ENCODE results near the gene RPIA. TPM values are rescaled to one million over a fixed set of nuclear protein-coding genes. Genes with fewer than 3 reads are reported as not detected.

RPIA gene
- total RNA-seq, 1 experiment from 2014 or later: 21.3 TPM

DNA sequence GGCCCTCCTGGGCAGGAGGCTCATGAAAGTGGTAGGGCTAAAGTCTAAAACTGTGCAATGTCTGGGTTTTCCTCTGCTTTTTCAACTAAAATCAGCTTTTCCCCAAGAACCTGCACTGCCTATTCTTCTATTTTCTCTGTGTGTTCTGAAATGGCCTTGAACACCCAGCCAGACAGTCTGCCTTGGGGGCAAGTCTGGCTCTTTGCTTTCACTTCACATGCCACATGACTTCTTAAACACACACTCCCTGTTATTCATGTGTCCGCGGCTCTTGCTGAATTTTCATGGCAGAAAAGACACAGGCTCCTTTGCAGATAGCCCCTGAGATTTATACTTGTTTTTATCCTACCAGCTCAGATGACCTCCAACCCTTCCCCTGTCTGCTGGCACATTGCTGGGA, 10.6 kb upstream of the RPIA start:
- CTCF ChIA-PET: no interaction called here

DNA sequence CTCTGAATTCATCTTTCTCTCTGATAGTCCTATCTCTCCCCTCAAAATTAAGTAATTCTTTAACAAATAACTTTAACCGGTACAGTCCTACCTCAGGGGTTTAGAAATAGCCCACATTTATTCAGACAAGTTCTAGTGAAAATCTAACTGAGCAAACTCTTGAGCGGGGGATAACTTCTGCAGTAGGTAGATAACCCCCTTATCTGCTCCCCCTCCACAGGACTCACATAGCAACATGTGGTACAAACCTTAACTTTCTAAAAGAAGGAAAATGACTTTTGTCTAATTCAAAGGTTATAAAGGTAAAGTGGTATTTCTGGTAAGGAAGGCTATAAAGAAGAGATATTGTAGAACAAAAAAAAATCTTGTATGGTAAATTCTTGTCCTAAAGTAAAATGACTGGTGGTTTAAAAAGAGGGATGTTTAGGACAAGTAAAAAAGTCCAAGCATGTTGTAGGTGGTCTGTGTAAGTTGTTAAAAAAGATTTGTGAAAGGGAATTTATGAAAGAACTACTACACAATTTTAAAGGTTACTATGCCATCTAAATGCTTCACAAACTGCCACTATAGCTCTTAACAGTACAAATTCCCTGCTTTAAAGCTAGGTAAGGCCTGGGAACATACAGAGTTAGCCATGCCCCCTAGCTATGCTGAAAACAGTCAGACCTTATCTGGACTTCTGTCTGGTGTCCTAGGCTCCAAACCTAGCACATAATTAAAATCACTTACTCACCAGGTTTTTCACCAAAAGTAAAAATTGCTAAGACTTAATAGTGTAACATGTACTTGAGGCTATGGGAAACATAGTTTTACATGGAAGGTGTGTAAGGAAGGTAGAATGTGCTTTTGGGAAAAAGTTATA, 8.1 kb upstream of the RPIA start:
- ChIA-PET POLR2A (ENCODE audit: unreplicated experiment) (no interaction called here), CTCF (no interaction called here)
- BruUV-seq (replicated peaks): no TSS peak
- Histone ChIP-seq H3K4me2 (no peak overlapping the region), H3K9me2 (ENCODE audit: insufficient read depth) (no peaks in the 10 kb centered on the region), H2AFZ (no peak overlapping the region), H3K4me3 (no peak overlapping the region), H3K4me1 (replicated peaks; ENCODE audit: insufficient read depth) (no peaks in the 10 kb centered on the region), H4K20me1 (ENCODE audit: insufficient read depth) (no peaks in the 10 kb centered on the region), H3K79me2 (ENCODE audit: low read depth) (no peaks in the 10 kb centered on the region), H3K27me3 (ENCODE audit: insufficient read depth, low read depth) (no peaks in the 10 kb centered on the region; the same call in 1 of the 2 replicates), H3K36me3 (ENCODE audit: low read depth) (no peaks in the 10 kb centered on the region), H3F3A (ENCODE audit: insufficient read depth, low read depth) (no peaks in the 10 kb centered on the region), H3K27ac (no peak overlapping the region), H3K9me3 (ENCODE audit: insufficient read depth, low read depth) (peaks cover 6% of the 10 kb centered on the region; the same call in 1 of the 2 replicates)
- intact Hi-C loops (cut with micrococcal nuclease; ENCODE audit: unreplicated experiment): no loop called here
- DNase-seq: no peak
- TF ChIP-seq EZH2 (IDR thresholded peaks at IDR 0.05; ENCODE audit: low read depth): no peak
- TF ChIP-seq, protein P1, sequence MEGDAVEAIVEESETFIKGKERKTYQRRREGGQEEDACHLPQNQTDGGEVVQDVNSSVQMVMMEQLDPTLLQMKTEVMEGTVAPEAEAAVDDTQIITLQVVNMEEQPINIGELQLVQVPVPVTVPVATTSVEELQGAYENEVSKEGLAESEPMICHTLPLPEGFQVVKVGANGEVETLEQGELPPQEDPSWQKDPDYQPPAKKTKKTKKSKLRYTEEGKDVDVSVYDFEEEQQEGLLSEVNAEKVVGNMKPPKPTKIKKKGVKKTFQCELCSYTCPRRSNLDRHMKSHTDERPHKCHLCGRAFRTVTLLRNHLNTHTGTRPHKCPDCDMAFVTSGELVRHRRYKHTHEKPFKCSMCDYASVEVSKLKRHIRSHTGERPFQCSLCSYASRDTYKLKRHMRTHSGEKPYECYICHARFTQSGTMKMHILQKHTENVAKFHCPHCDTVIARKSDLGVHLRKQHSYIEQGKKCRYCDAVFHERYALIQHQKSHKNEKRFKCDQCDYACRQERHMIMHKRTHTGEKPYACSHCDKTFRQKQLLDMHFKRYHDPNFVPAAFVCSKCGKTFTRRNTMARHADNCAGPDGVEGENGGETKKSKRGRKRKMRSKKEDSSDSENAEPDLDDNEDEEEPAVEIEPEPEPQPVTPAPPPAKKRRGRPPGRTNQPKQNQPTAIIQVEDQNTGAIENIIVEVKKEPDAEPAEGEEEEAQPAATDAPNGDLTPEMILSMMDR (conservative IDR thresholded peaks at IDR 0.05): no peak

More for the DNA sequence above, 10.6 kb upstream of the RPIA start:
- DNase-seq: no peak
- Histone ChIP-seq H3K4me1 (replicated peaks; ENCODE audit: insufficient read depth) (no peaks in the 10 kb centered on the region), H3K79me2 (ENCODE audit: low read depth) (no peaks in the 10 kb centered on the region), H3K4me2 (no peak overlapping the region), H4K20me1 (ENCODE audit: insufficient read depth) (no peaks in the 10 kb centered on the region), H3K4me3 (no peak overlapping the region), H3K27me3 (ENCODE audit: insufficient read depth, low read depth) (no peaks in the 10 kb centered on the region; the same call in 1 of the 2 replicates), H3F3A (ENCODE audit: insufficient read depth, low read depth) (no peaks in the 10 kb centered on the region), H3K9me3 (ENCODE audit: insufficient read depth, low read depth) (peaks cover 6% of the 10 kb centered on the region; the same call in 1 of the 2 replicates), H3K36me3 (ENCODE audit: low read depth) (no peaks in the 10 kb centered on the region), H3K9me2 (ENCODE audit: insufficient read depth) (no peaks in the 10 kb centered on the region), H2AFZ (no peak overlapping the region), H3K27ac (no peak overlapping the region)
- intact Hi-C loops (cut with micrococcal nuclease; ENCODE audit: unreplicated experiment): no loop called here
- POLR2A ChIA-PET (ENCODE audit: unreplicated experiment): no interaction called here
- no TSS peak for BruUV-seq (replicated peaks)
- no peak for TF ChIP-seq EZH2 (IDR thresholded peaks at IDR 0.05; ENCODE audit: low read depth)
- TF ChIP-seq, protein P1 (conservative IDR thresholded peaks at IDR 0.05): no peak

DNA sequence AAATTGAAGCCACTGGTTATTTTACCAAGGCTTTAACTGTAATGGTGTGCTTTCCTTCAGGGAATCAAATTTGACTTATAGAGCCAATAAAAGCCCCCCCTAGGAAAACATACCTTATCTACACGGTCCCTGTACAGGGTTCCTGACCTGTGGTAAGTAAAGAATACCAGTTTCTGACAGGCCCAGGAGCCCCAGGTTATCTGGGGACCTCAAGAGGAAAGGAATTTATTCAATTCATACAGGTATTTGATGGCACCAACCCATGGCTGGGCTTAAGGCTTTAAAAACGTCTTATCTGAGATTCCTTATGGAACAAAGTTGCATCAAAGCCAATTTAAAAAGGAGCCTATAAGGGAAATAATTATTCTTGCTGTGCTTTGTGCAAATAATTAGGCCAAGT, 7.0 kb upstream of the RPIA start:
- Histone ChIP-seq H3K27me3 (ENCODE audit: insufficient read depth, low read depth) (no peaks in the 10 kb centered on the region; the same call in 1 of the 2 replicates), H3K36me3 (ENCODE audit: low read depth) (no peaks in the 10 kb centered on the region), H3K4me2 (no peak overlapping the region), H3K27ac (no peak overlapping the region), H4K20me1 (ENCODE audit: insufficient read depth) (no peaks in the 10 kb centered on the region), H3K4me1 (replicated peaks; ENCODE audit: insufficient read depth) (no peaks in the 10 kb centered on the region), H3K9me2 (ENCODE audit: insufficient read depth) (no peaks in the 10 kb centered on the region), H3K4me3 (no peak overlapping the region), H3F3A (ENCODE audit: insufficient read depth, low read depth) (no peaks in the 10 kb centered on the region), H3K79me2 (ENCODE audit: low read depth) (no peaks in the 10 kb centered on the region), H3K9me3 (ENCODE audit: insufficient read depth, low read depth) (peaks cover 6% of the 10 kb centered on the region; the same call in 1 of the 2 replicates), H2AFZ (no peak overlapping the region)
- POLR2A ChIA-PET (ENCODE audit: unreplicated experiment): no interaction called here
- no peak for TF ChIP-seq EZH2 (IDR thresholded peaks at IDR 0.05; ENCODE audit: low read depth)
- TF ChIP-seq, protein P1 (conservative IDR thresholded peaks at IDR 0.05): no peak
- CTCF ChIA-PET: no interaction called here
- DNase-seq: no peak
- BruUV-seq (replicated peaks): no TSS peak
- intact Hi-C loops (cut with micrococcal nuclease; ENCODE audit: unreplicated experiment): no loop called here
